ENCODE measurements around the gene FGF18.

FGF18 gene

GRCh38 chr5:171469326-171469725 is 49.9 kb downstream of the FGF18 start:
- H3K4me2 ChIP-seq: no peak overlapping the region
- TF ChIP-seq CTCF (conservative IDR thresholded peaks at IDR 0.05; ENCODE audit: low read depth, low read length): no peak
- no peaks in the 10 kb centered on the region for H4K20me1 ChIP-seq (ENCODE audit: insufficient read depth)
- no peak overlapping the region for H2AFZ ChIP-seq (ENCODE audit: low read depth)
- H3K9ac ChIP-seq: no peak overlapping the region
- no peak overlapping the region for H3K4me3 ChIP-seq (IDR thresholded peaks at IDR 0.05; ENCODE audit: insufficient read depth, low read depth, low read length)
- no peak overlapping the region for H3K27ac ChIP-seq
- H3K4me1 ChIP-seq (ENCODE audit: low read depth, poor library complexity, severe bottlenecking): no peaks in the 10 kb centered on the region
- no peaks in the 10 kb centered on the region for H3K36me3 ChIP-seq (ENCODE audit: insufficient read depth)
- no peaks in the 10 kb centered on the region for H3K27me3 ChIP-seq (ENCODE audit: insufficient read depth, low read depth)
- H3K79me2 ChIP-seq (ENCODE audit: insufficient read depth, low read depth): no peaks in the 10 kb centered on the region

GRCh38 chr5:171470420-171470819 is 51.0 kb downstream of the FGF18 start:
- no peak overlapping the region for H2AFZ ChIP-seq (ENCODE audit: low read depth)
- H3K27me3 ChIP-seq (ENCODE audit: insufficient read depth, low read depth): no peaks in the 10 kb centered on the region
- no peaks in the 10 kb centered on the region for H3K79me2 ChIP-seq (ENCODE audit: insufficient read depth, low read depth)
- H3K9ac ChIP-seq: no peak overlapping the region
- H3K27ac ChIP-seq: no peak overlapping the region
- no peak overlapping the region for H3K4me3 ChIP-seq (IDR thresholded peaks at IDR 0.05; ENCODE audit: insufficient read depth, low read depth, low read length)
- H4K20me1 ChIP-seq (ENCODE audit: insufficient read depth): no peaks in the 10 kb centered on the region
- no peaks in the 10 kb centered on the region for H3K4me1 ChIP-seq (ENCODE audit: low read depth, poor library complexity, severe bottlenecking)
- TF ChIP-seq CTCF (conservative IDR thresholded peaks at IDR 0.05; ENCODE audit: low read depth, low read length): no peak
- no peak overlapping the region for H3K4me2 ChIP-seq
- no peaks in the 10 kb centered on the region for H3K36me3 ChIP-seq (ENCODE audit: insufficient read depth)

GRCh38 chr5:171474230-171474813 is 54.9 kb downstream of the FGF18 start:
- H3K27me3 ChIP-seq (ENCODE audit: insufficient read depth, low read depth): no peaks in the 10 kb centered on the region
- H3K4me2 ChIP-seq: no peak overlapping the region
- no peak overlapping the region for H3K9ac ChIP-seq
- H3K27ac ChIP-seq: no peak overlapping the region
- TF ChIP-seq CTCF (conservative IDR thresholded peaks at IDR 0.05; ENCODE audit: low read depth, low read length): no peak
- H4K20me1 ChIP-seq (ENCODE audit: insufficient read depth): no peaks in the 10 kb centered on the region
- H2AFZ ChIP-seq (ENCODE audit: low read depth): no peak overlapping the region
- no peaks in the 10 kb centered on the region for H3K79me2 ChIP-seq (ENCODE audit: insufficient read depth, low read depth)
- H3K4me3 ChIP-seq (IDR thresholded peaks at IDR 0.05; ENCODE audit: insufficient read depth, low read depth, low read length): no peak overlapping the region
- no peaks in the 10 kb centered on the region for H3K36me3 ChIP-seq (ENCODE audit: insufficient read depth)
- H3K4me1 ChIP-seq (ENCODE audit: low read depth, poor library complexity, severe bottlenecking): no peaks in the 10 kb centered on the region

DNA sequence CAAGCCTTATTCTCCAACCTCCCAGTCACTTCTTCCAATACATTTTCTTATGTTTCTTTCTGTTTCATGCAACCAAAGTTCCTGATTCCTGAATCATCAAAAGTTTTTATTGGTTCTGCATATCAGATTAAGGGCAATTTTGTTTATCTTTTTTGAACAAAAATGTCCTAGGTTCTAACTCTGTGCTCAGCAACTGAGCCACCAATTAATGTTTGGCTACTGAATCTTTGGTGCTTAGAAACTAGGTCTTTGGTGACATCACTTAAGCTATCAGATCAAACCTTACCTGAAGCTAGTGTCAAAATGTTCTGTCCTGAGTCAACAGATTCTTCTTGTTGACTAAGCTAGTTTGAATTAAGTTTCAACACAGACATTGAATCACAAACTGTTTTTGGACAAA is 56.1 kb downstream of the FGF18 start:
- Histone ChIP-seq H3K36me3 (ENCODE audit: insufficient read depth) (no peaks in the 10 kb centered on the region), H3K79me2 (ENCODE audit: insufficient read depth, low read depth) (no peaks in the 10 kb centered on the region), H3K27me3 (ENCODE audit: insufficient read depth, low read depth) (no peaks in the 10 kb centered on the region), H2AFZ (ENCODE audit: low read depth) (no peak overlapping the region), H3K4me3 (IDR thresholded peaks at IDR 0.05; ENCODE audit: insufficient read depth, low read depth, low read length) (no peak overlapping the region), H4K20me1 (ENCODE audit: insufficient read depth) (no peaks in the 10 kb centered on the region), H3K4me2 (no peak overlapping the region), H3K27ac (no peak overlapping the region), H3K9ac (no peak overlapping the region), H3K4me1 (ENCODE audit: low read depth, poor library complexity, severe bottlenecking) (no peaks in the 10 kb centered on the region)
- TF ChIP-seq CTCF (conservative IDR thresholded peaks at IDR 0.05; ENCODE audit: low read depth, low read length): no peak

All from KMS-11 (cell line).